PFSK-1 (cell line): ENCODE data around the gene CACNG6.

ENCODE experiments used
- FOXP2 ChIP-seq: optimal IDR thresholded peaks from 2 replicates; pipeline ENCODE3; 2011; ENCODE audit warnings: borderline replicate concordance, control low read depth, inconsistent platforms; ENCODE audit not compliant: insufficient read depth; ENCODE audit errors: extremely low read length, extremely low read depth
- POLR2AphosphoS5 ChIP-seq: IDR thresholded peaks from 2 replicates; pipeline ENCODE4 v1.6.1; 2012; ENCODE audit warnings: low read depth, mild to moderate bottlenecking, control low read depth, low read length, moderate library complexity
- REST ChIP-seq, 2 experiments: IDR thresholded peaks; 2 replicates each; pipeline versions ENCODE4 v1.6.1 to v1.8.0; 2011 to 2012; ENCODE audit warnings: low read depth in 2 of 2, low read length in 2 of 2, control low read depth in 1 of 2, inconsistent platforms in 1 of 2, mild to moderate bottlenecking in 1 of 2, moderate library complexity in 1 of 2; ENCODE audit not compliant: insufficient read depth in 1 of 2
- SIN3A ChIP-seq: IDR thresholded peaks from 2 replicates; pipeline ENCODE4 v1.6.1; 2012; ENCODE audit warnings: mild to moderate bottlenecking, low read length, moderate library complexity, borderline replicate concordance; ENCODE audit not compliant: insufficient read depth
- TAF1 ChIP-seq: IDR thresholded peaks from 2 replicates; pipeline ENCODE4 v1.6.1; 2012; ENCODE audit warnings: low read length, control low read depth, borderline replicate concordance; ENCODE audit not compliant: insufficient read depth

The CACNG6 gene

GRCh38 chr19:54035215-54036178 is 44.1 kb downstream of the CACNG6 start:
- TF ChIP-seq SIN3A (no peak), POLR2AphosphoS5 (no peak), FOXP2 (no peak), REST (IDR thresholded peaks at IDR 0.05; ENCODE audit: insufficient read depth in 1 of 2, low read depth in 2 of 2, low read length in 2 of 2) (no peak), TAF1 (no peak)

- TF ChIP-seq SIN3A (no peak), TAF1 (no peak), POLR2AphosphoS5 (no peak)
Observed at GRCh38 chr19:54040003-54040402, 48.6 kb downstream of the CACNG6 start.

GRCh38 chr19:54041969-54042606 is 50.7 kb downstream of the CACNG6 start:
- TF ChIP-seq POLR2AphosphoS5 (no peak), FOXP2 (no peak), SIN3A (no peak), TAF1 (no peak), REST (IDR thresholded peaks at IDR 0.05; ENCODE audit: insufficient read depth in 1 of 2, low read depth in 2 of 2, low read length in 2 of 2) (no peak)

- TF ChIP-seq POLR2AphosphoS5 (no peak), SIN3A (no peak), REST (IDR thresholded peaks at IDR 0.05; ENCODE audit: insufficient read depth in 1 of 2, low read depth in 2 of 2, low read length in 2 of 2) (no peak), FOXP2 (no peak), TAF1 (no peak)
Observed at GRCh38 chr19:54042989-54043388, 51.6 kb downstream of the CACNG6 start.

- TF ChIP-seq TAF1 (no peak), POLR2AphosphoS5 (no peak), REST (IDR thresholded peaks at IDR 0.05; ENCODE audit: insufficient read depth in 1 of 2, low read depth in 2 of 2, low read length in 2 of 2) (no peak), SIN3A (no peak), FOXP2 (no peak)
Observed at GRCh38 chr19:54045771-54046170, 54.3 kb downstream of the CACNG6 start.
